Measurements from ENCODE around the gene GRID1. TPM values are rescaled to one million over a fixed set of nuclear protein-coding genes. Genes with fewer than 3 reads are reported as not detected.

GRID1 gene
- total RNA-seq, 3 donors from 2014 or later: 0.61 to 1.9 (median 0.87) TPM

GRCh38 chr10:86051586-86051985 lies 315.0 kb downstream of the GRID1 start:
- no peak overlapping the region for H3K4me3 ChIP-seq
- no peak for DNase-seq

GRCh38 chr10:86049442-86049841 lies 317.2 kb downstream of the GRID1 start:
- ATAC-seq (no peak), DNase-seq (no peak)
- Histone ChIP-seq H3K9me3 (no peaks in the 10 kb centered on the region), H3K4me1 (ENCODE audit: low read depth) (no peaks in the 10 kb centered on the region), H3K36me3 (ENCODE audit: low read depth) (no peaks in the 10 kb centered on the region), H3K4me3 (no peak overlapping the region)
- TF ChIP-seq CTCF (IDR thresholded peaks at IDR 0.05): no peak
- intact Hi-C loops (cut with DNase I, micrococcal nuclease): no loop called here

More at GRCh38 chr10:86051586-86051985, 315.0 kb downstream of the GRID1 start:
- intact Hi-C loops (cut with DNase I, micrococcal nuclease): no loop called here
- no peaks in the 10 kb centered on the region for H3K4me1 ChIP-seq (ENCODE audit: low read depth)
- ATAC-seq: no peak
- H3K36me3 ChIP-seq (ENCODE audit: low read depth): no peaks in the 10 kb centered on the region
- TF ChIP-seq CTCF (IDR thresholded peaks at IDR 0.05): no peak
- H3K9me3 ChIP-seq: no peaks in the 10 kb centered on the region

- no peak overlapping the region for H3K4me3 ChIP-seq
- H3K9me3 ChIP-seq: no peaks in the 10 kb centered on the region
- TF ChIP-seq CTCF (IDR thresholded peaks at IDR 0.05): no peak
- H3K4me1 ChIP-seq (ENCODE audit: low read depth): no peaks in the 10 kb centered on the region
- DNase-seq (no peak), ATAC-seq (no peak)
- intact Hi-C loops (cut with DNase I, micrococcal nuclease): no loop called here
- no peaks in the 10 kb centered on the region for H3K36me3 ChIP-seq (ENCODE audit: low read depth)
These were observed 317.6 kb downstream of the GRID1 start for GRCh38 chr10:86048973-86049372.

- no peak overlapping the region for H3K4me3 ChIP-seq
- H3K36me3 ChIP-seq (ENCODE audit: low read depth): no peaks in the 10 kb centered on the region
- no peaks in the 10 kb centered on the region for H3K4me1 ChIP-seq (ENCODE audit: low read depth)
- TF ChIP-seq CTCF (IDR thresholded peaks at IDR 0.05): no peak
- H3K9me3 ChIP-seq: no peaks in the 10 kb centered on the region
- intact Hi-C loops (cut with DNase I, micrococcal nuclease): no loop called here
- no peak for DNase-seq
- ATAC-seq: no peak
These were observed 318.0 kb downstream of the GRID1 start for GRCh38 chr10:86048571-86048970.

- ATAC-seq: no peak
- H3K9me3 ChIP-seq: no peaks in the 10 kb centered on the region
- DNase-seq: no peak
- intact Hi-C loops (cut with DNase I, micrococcal nuclease): no loop called here
- H3K36me3 ChIP-seq (ENCODE audit: low read depth): no peaks in the 10 kb centered on the region
- H3K4me1 ChIP-seq (ENCODE audit: low read depth): no peaks in the 10 kb centered on the region
- H3K4me3 ChIP-seq: no peak overlapping the region
- TF ChIP-seq CTCF (IDR thresholded peaks at IDR 0.05): no peak
These were observed 319.0 kb downstream of the GRID1 start for GRCh38 chr10:86047588-86047987.

GRCh38 chr10:86046845-86047460 lies 319.6 kb downstream of the GRID1 start:
- TF ChIP-seq CTCF (IDR thresholded peaks at IDR 0.05): no peak
- H3K4me1 ChIP-seq (ENCODE audit: low read depth): no peaks in the 10 kb centered on the region
- no peak overlapping the region for H3K4me3 ChIP-seq
- DNase-seq (no peak), ATAC-seq (no peak)
- no peaks in the 10 kb centered on the region for H3K36me3 ChIP-seq (ENCODE audit: low read depth)
- H3K9me3 ChIP-seq: no peaks in the 10 kb centered on the region
- intact Hi-C loops (cut with DNase I, micrococcal nuclease): no loop called here
